BLaER1 (cell line): ENCODE measurements around the gene TMEM131.
"Not testable (repeated sequence)": the region's sequence is repeated elsewhere in the genome, so short reads cannot be mapped to it uniquely, and the experiment has no call there.

Source experiments
- H3K27ac ChIP-seq: shearing (Covaris generic); formaldehyde crosslinking; 2 replicates; pipeline ENCODE4 v1.8.1; 2022
- H3K27me3 ChIP-seq: shearing (Covaris generic); formaldehyde crosslinking; 2 replicates; pipeline ENCODE4 v1.8.1; 2022
- H3K36me3 ChIP-seq: shearing (Covaris generic); formaldehyde crosslinking; 2 replicates; pipeline ENCODE4 v1.8.1; 2022
- H3K4me1 ChIP-seq: shearing (Covaris generic); formaldehyde crosslinking; 2 replicates; pipeline ENCODE4 v1.8.1; 2022
- H3K4me2 ChIP-seq: shearing (Covaris generic); formaldehyde crosslinking; 2 replicates; pipeline ENCODE4 v1.8.1; 2022
- H3K4me3 ChIP-seq: shearing (Covaris generic); formaldehyde crosslinking; 2 replicates; pipeline ENCODE4 v1.8.1; 2022
- H3K9ac ChIP-seq: shearing (Covaris generic); formaldehyde crosslinking; 2 replicates; pipeline ENCODE4 v1.8.1; 2022
- H3K9me3 ChIP-seq: shearing (Covaris generic); formaldehyde crosslinking; 2 replicates; pipeline ENCODE4 v1.8.1; 2022
- H4K20me1 ChIP-seq: shearing (Covaris generic); formaldehyde crosslinking; 2 replicates; pipeline ENCODE4 v1.8.1; 2022
- Cebpa-rat ChIP-seq: shearing (Covaris generic); IDR thresholded peaks from 2 replicates; pipeline ENCODE4 v1.8.1; 2022

TMEM131 gene

GRCh38 chr2:97878865-97879264, 116.9 kb downstream of the TMEM131 start:
- TF ChIP-seq Cebpa-rat, result no peak
- H3K4me1 ChIP-seq, result no peaks in the 10 kb centered on the region

DNA sequence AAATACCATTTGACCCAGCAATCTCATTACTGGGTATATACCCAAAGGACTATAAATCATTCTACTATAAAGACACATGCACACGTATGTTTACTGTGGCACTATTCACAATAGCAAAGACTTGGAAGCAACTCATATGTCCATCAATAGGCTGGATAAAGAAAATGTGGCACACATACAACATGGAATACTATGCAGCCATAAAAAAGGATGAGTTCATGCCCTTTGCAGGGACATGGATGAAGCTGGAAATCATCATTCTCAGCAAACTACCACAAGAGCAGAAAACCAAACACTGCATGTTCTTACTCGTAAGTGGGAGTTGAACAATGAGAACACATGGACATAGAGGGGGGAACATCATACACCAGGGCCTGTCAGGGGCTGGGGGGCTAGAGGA, 117.4 kb downstream of the TMEM131 start:
- H3K4me2 ChIP-seq, H3K9ac ChIP-seq, H3K4me3 ChIP-seq, H3K4me1 ChIP-seq, H4K20me1 ChIP-seq, H3K27ac ChIP-seq, H3K27me3 ChIP-seq: not testable (repeated sequence)
- H3K9me3 ChIP-seq, result peaks cover 49% of the 10 kb centered on the region
- peaks cover 24% of the 10 kb centered on the region for H3K36me3 ChIP-seq

More at GRCh38 chr2:97878865-97879264, 116.9 kb downstream of the TMEM131 start:
- H3K27ac ChIP-seq, result no peak overlapping the region
- H3K9ac ChIP-seq, result no peak overlapping the region
- H3K36me3 ChIP-seq, result peaks cover 19% of the 10 kb centered on the region; the same call in 1 of the 2 replicates
- H4K20me1 ChIP-seq, result no peaks in the 10 kb centered on the region
- peaks cover 44% of the 10 kb centered on the region for H3K9me3 ChIP-seq
- no peak overlapping the region for H3K4me3 ChIP-seq
- no peak overlapping the region for H3K4me2 ChIP-seq
- no peaks in the 10 kb centered on the region for H3K27me3 ChIP-seq

DNA sequence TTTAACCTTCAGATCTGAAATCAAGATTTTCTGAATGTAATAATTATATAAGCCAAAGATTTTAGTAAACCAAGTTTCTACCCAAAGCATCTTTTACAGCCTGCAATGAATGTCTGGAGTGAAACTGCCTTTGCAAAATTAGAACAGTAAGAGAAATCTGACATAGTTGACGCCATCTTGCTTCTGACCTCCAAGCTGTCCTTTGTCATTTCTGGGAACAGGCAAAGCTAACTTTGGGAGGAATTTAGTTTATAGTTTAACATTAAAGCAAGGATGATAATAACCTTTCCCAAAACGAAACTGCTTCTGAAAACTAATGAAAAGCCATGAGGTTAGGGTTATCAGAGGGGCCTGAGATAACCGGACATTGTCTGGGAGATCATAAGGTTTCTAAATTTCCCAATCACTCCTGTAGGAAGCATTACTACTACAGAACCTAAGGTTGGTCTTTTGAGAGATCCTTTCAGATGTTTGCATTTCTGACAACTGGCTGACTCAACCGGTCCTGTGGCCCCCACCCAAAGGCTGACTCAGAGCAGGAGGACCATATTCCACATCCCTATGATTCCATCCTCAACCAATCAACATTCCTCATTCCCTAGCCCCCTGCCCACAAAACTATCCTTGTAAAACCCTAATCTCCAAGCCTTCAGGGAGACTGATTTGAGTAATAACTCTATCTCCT, 124.5 kb downstream of the TMEM131 start:
- TF ChIP-seq Cebpa-rat, result no peak
- H3K27ac ChIP-seq, result no peak overlapping the region
- no peaks in the 10 kb centered on the region for H3K27me3 ChIP-seq

GRCh38 chr2:97870396-97870843, 125.3 kb downstream of the TMEM131 start:
- Histone ChIP-seq H3K4me3 (no peak overlapping the region; the same call in 1 of the 2 replicates), H3K9ac (peak overlapping the region; percentile 47; the same call in 1 of the 2 replicates), H3K27ac (peak overlapping the region; percentile 55)

More for the DNA sequence above, 124.5 kb downstream of the TMEM131 start:
- Histone ChIP-seq H3K36me3 (peaks cover 32% of the 10 kb centered on the region), H4K20me1 (peaks cover 27% of the 10 kb centered on the region), H3K4me2 (no peak overlapping the region), H3K4me1 (peaks cover 33% of the 10 kb centered on the region), H3K9ac (no peak overlapping the region), H3K4me3 (no peak overlapping the region), H3K9me3 (peaks cover 51% of the 10 kb centered on the region)

GRCh38 chr2:97869722-97870346, 125.9 kb downstream of the TMEM131 start:
- H4K20me1 ChIP-seq, result peaks cover 27% of the 10 kb centered on the region
- no peak overlapping the region for H3K4me3 ChIP-seq
- peak overlapping the region; percentile 55 for H3K27ac ChIP-seq
- H3K4me1 ChIP-seq, result peaks cover 33% of the 10 kb centered on the region
- peaks cover 42% of the 10 kb centered on the region for H3K9me3 ChIP-seq
- H3K27me3 ChIP-seq, result no peaks in the 10 kb centered on the region
- peak overlapping the region; percentile 47; the same call in 1 of the 2 replicates for H3K9ac ChIP-seq
- H3K4me2 ChIP-seq, result peak overlapping the region; percentile 80
- peaks cover 33% of the 10 kb centered on the region for H3K36me3 ChIP-seq
- TF ChIP-seq Cebpa-rat, result no peak

More at GRCh38 chr2:97870396-97870843, 125.3 kb downstream of the TMEM131 start:
- Histone ChIP-seq H3K9me3 (peaks cover 48% of the 10 kb centered on the region), H3K36me3 (peaks cover 32% of the 10 kb centered on the region), H4K20me1 (peaks cover 27% of the 10 kb centered on the region), H3K4me2 (peak overlapping the region; percentile 80), H3K27me3 (no peaks in the 10 kb centered on the region), H3K4me1 (peaks cover 33% of the 10 kb centered on the region)
- no peak for TF ChIP-seq Cebpa-rat

- Histone ChIP-seq H3K36me3 (peaks cover 38% of the 10 kb centered on the region), H3K9me3 (peaks cover 40% of the 10 kb centered on the region), H3K4me1 (peaks cover 33% of the 10 kb centered on the region), H3K4me3 (no peak overlapping the region), H3K4me2 (peak overlapping the region; percentile 80), H3K27ac (peak overlapping the region; percentile 40; the same call in 1 of the 2 replicates), H3K9ac (no peak overlapping the region), H4K20me1 (peaks cover 27% of the 10 kb centered on the region), H3K27me3 (no peaks in the 10 kb centered on the region)
- no peak for TF ChIP-seq Cebpa-rat
These were observed 126.6 kb downstream of the TMEM131 start for GRCh38 chr2:97868986-97869721.

- H3K9me3 ChIP-seq, result peaks cover 38% of the 10 kb centered on the region
- no peaks in the 10 kb centered on the region for H3K27me3 ChIP-seq
- H3K4me2 ChIP-seq, result no peak overlapping the region
These were observed 131.9 kb downstream of the TMEM131 start for GRCh38 chr2:97863829-97864228.

DNA sequence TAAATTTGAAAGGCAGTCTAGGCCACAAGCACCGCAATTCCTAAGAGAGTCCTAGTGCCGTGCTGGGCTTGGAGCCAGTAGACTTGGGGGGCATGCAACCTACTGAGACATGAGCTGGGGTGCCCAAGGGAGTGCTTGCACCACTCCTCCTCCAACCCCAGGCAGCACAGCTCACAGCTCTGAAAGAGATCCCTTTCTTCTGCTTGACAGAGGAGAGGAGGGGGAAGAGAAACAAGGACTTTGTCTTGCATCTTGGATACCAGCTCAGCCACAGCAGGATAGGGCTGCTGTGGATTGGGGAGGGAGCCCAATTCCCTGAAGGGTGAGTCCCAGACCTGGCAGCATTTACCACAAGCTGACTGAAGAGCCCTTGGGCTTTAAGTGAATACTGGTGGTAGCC, 134.6 kb downstream of the TMEM131 start:
- Histone ChIP-seq H3K36me3 (peaks cover 46% of the 10 kb centered on the region), H3K9me3 (peaks cover 34% of the 10 kb centered on the region), H3K27ac (no peak overlapping the region), H3K9ac (no peak overlapping the region), H3K27me3 (no peaks in the 10 kb centered on the region), H3K4me2 (peak overlapping the region; percentile 8; the same call in 1 of the 2 replicates), H4K20me1 (0 out of 2 replicates have a peak, but pooled peaks cover 8% of the 10 kb centered on the region), H3K4me1 (peaks cover 14% of the 10 kb centered on the region), H3K4me3 (no peak overlapping the region)
- TF ChIP-seq Cebpa-rat, result no peak

More at GRCh38 chr2:97863829-97864228, 131.9 kb downstream of the TMEM131 start:
- Histone ChIP-seq H3K27ac (no peak overlapping the region), H3K9ac (no peak overlapping the region), H3K4me1 (peaks cover 20% of the 10 kb centered on the region), H3K4me3 (no peak overlapping the region), H4K20me1 (peaks cover 13% of the 10 kb centered on the region; the same call in 1 of the 2 replicates), H3K36me3 (peaks cover 37% of the 10 kb centered on the region)
- TF ChIP-seq Cebpa-rat, result no peak

DNA sequence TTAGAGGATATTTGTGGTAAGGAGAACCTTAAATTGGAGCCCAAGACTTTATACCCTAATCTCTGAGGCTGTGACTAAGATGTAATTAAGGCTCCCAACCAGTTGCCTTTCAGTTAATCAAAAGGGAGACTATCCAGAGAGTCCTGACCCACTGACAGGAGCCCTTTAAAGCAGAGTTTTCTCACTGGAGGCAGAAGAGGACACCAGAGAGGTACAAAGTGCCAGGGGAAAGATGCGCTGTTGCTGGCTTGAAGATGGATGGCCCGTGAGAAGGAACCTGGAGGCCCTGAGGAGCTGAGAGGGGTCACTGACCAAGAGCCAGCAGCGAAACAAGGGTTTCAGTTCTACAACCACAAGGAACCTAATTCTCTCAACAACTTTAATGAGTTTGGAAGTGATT, 137.3 kb downstream of the TMEM131 start:
- Histone ChIP-seq H3K4me1 (peaks cover 14% of the 10 kb centered on the region), H3K27ac (no peak overlapping the region), H3K27me3 (no peaks in the 10 kb centered on the region), H3K9ac (no peak overlapping the region), H3K4me3 (no peak overlapping the region), H4K20me1 (0 out of 2 replicates have a peak, but pooled peaks cover 8% of the 10 kb centered on the region), H3K4me2 (no peak overlapping the region), H3K9me3 (peaks cover 23% of the 10 kb centered on the region), H3K36me3 (peaks cover 46% of the 10 kb centered on the region)
- TF ChIP-seq Cebpa-rat, result no peak
